ENCODE measurements around the gene SIPA1. TPM values are rescaled to one million over a fixed set of nuclear protein-coding genes. Genes with fewer than 3 reads are reported as not detected.

The SIPA1 gene
- total and polyA plus RNA-seq, 8 donors, result 11.2 to 52.2 (median 22.1) TPM

GRCh38 chr11:65621460-65621859 lies 16.4 kb upstream of the SIPA1 start:
- intact Hi-C loops (cut with DNase I), result loop anchor here in 1 of 3 donors (10.0 kb wide), 1 partner anchor 363 kb away; no protein-coding TSS in a partner anchor
- no peak for DNase-seq

GRCh38 chr11:65622011-65622410 lies 15.9 kb upstream of the SIPA1 start:
- WGBS, 2 donors, result 92 to 94% methylated on average over 16 of the region's 16 CpGs
- Histone ChIP-seq H3K27me3 (no peaks in the 10 kb centered on the region), H3K4me3 (no peak overlapping the region), H3K4me1 (peaks cover under 1 to 6% (median 3%) of the 10 kb centered on the region in 3 donors), H3K9me3 (no peaks in the 10 kb centered on the region), H3K27ac (no peak overlapping the region), H3K36me3 (peaks cover 6 to 39% (median 31%) of the 10 kb centered on the region in 3 donors)
- intact Hi-C loops (cut with DNase I), result loop anchor here in 1 of 3 donors (10.0 kb wide), 1 partner anchor 363 kb away; no protein-coding TSS in a partner anchor
- no peak for ATAC-seq
- TF ChIP-seq CTCF (IDR thresholded peaks at IDR 0.05), result no peak
- no peak for FAIRE-seq
- DNase-seq, result no peak

More at GRCh38 chr11:65621460-65621859, 16.4 kb upstream of the SIPA1 start:
- no peak for FAIRE-seq
- no peak for ATAC-seq
- no peak overlapping the region for H3K4me3 ChIP-seq
- TF ChIP-seq CTCF (IDR thresholded peaks at IDR 0.05), result no peak
- WGBS, 2 donors, result 94 to 95% methylated on average over 14 of the region's 14 CpGs
- no peaks in the 10 kb centered on the region for H3K9me3 ChIP-seq
- H3K27me3 ChIP-seq, result no peaks in the 10 kb centered on the region
- no peak overlapping the region for H3K27ac ChIP-seq
- peaks cover 6 to 33% (median 26%) of the 10 kb centered on the region in 3 donors for H3K36me3 ChIP-seq
- peaks cover 5 to 9% (median 9%) of the 10 kb centered on the region in 3 donors for H3K4me1 ChIP-seq

GRCh38 chr11:65623177-65623576 lies 14.7 kb upstream of the SIPA1 start:
- Histone ChIP-seq H3K4me3 (no peak overlapping the region), H3K27ac (no peak overlapping the region), H3K27me3 (no peaks in the 10 kb centered on the region), H3K9me3 (no peaks in the 10 kb centered on the region), H3K36me3 (peaks cover 1 to 44% (median 41%) of the 10 kb centered on the region in 3 donors), H3K4me1 (no peaks in the 10 kb centered on the region)
- 89 to 95% methylated on average over 14 of the region's 14 CpGs for WGBS, 2 donors
- no peak for TF ChIP-seq CTCF (IDR thresholded peaks at IDR 0.05)
- FAIRE-seq (no peak), DNase-seq (no peak), ATAC-seq (no peak)
- intact Hi-C loops (cut with DNase I), result loop anchor here in 1 of 3 donors (10.0 kb wide), 1 partner anchor 362 kb away; no protein-coding TSS in a partner anchor

GRCh38 chr11:65623852-65624616 lies 13.9 kb upstream of the SIPA1 start:
- Histone ChIP-seq H3K36me3 (peaks cover 0 to 40% (median 32%) of the 10 kb centered on the region in 3 donors), H3K4me3 (no peak overlapping the region), H3K27ac (no peak overlapping the region), H3K4me1 (no peaks in the 10 kb centered on the region), H3K9me3 (no peaks in the 10 kb centered on the region), H3K27me3 (no peaks in the 10 kb centered on the region)
- TF ChIP-seq CTCF (IDR thresholded peaks at IDR 0.05), result no peak
- 91 to 93% methylated on average over 25 of the region's 25 CpGs for WGBS, 2 donors
- intact Hi-C loops (cut with DNase I), result loop anchor here in 1 of 3 donors (10.0 kb wide), 1 partner anchor 361 kb away; no protein-coding TSS in a partner anchor
- ATAC-seq (no peak), DNase-seq (peak in 2 of 6 donors; percentile 23 to 75), FAIRE-seq (no peak)
